ENCODE measurements around the gene KNDC1. TPM values are rescaled to one million over a fixed set of nuclear protein-coding genes. Genes with fewer than 3 reads are reported as not detected.

The KNDC1 gene
- total RNA-seq, 1 experiment from 2014 or later = 1.7 TPM

DNA sequence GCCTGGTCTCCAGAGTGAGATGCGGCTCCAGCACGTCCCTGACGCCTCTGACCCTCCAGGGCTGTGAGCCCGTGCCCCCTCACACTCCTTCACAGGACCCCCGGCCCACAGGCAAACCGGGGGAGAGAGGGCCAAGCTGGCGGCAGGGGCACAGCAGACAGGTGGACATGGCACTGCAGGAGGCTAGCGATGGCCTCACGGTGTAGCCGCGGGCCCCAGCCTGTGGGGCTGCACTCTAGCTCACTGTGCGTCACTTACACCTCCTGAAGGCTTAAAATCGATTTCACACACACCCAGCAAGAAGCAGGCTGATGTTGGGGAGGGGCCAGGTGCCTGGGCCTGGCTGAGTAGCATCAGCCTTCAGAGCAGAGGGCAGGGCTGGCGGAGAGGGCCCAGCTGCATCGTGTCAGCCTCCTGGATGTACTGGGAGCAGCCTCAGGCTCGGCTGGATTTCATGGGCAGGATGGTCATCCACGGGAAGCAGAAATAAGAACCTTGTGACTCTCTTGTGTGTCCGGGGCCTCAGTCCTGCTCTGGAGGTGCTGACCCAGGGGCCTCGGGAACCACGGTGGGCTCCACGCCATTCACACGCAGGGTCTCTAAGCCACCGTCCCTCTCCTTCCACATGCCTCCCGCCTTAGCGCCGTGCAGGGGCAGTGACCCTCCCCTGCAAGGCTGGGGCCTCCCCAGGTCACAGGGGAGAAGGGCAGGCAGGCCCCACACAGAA, 19.4 kb upstream of the KNDC1 start:
- Histone ChIP-seq H3K79me2 (ENCODE audit: low read depth) (no peaks in the 10 kb centered on the region), H3K36me3 (ENCODE audit: low read depth) (no peaks in the 10 kb centered on the region), H3K9me2 (ENCODE audit: insufficient read depth) (no peaks in the 10 kb centered on the region), H3K27ac (no peak overlapping the region), H3K9me3 (ENCODE audit: insufficient read depth, low read depth) (no peaks in the 10 kb centered on the region), H3F3A (ENCODE audit: insufficient read depth, low read depth) (no peaks in the 10 kb centered on the region), H2AFZ (no peak overlapping the region), H4K20me1 (ENCODE audit: insufficient read depth) (no peaks in the 10 kb centered on the region), H3K4me3 (no peak overlapping the region), H3K4me1 (replicated peaks; ENCODE audit: insufficient read depth) (no peaks in the 10 kb centered on the region), H3K4me2 (no peak overlapping the region), H3K27me3 (ENCODE audit: insufficient read depth, low read depth) (peaks cover 24% of the 10 kb centered on the region; the same call in 1 of the 2 replicates)
- intact Hi-C loops (cut with micrococcal nuclease; ENCODE audit: unreplicated experiment) = loop anchor here (10.0 kb wide), 1 partner anchor 164 kb away; the partner anchor contains the start of genes TUBGCP2 and ZNF511
- ChIA-PET POLR2A (ENCODE audit: unreplicated experiment) (no interaction called here), CTCF (no interaction called here)
- no peak for DNase-seq
- TF ChIP-seq, protein P1, sequence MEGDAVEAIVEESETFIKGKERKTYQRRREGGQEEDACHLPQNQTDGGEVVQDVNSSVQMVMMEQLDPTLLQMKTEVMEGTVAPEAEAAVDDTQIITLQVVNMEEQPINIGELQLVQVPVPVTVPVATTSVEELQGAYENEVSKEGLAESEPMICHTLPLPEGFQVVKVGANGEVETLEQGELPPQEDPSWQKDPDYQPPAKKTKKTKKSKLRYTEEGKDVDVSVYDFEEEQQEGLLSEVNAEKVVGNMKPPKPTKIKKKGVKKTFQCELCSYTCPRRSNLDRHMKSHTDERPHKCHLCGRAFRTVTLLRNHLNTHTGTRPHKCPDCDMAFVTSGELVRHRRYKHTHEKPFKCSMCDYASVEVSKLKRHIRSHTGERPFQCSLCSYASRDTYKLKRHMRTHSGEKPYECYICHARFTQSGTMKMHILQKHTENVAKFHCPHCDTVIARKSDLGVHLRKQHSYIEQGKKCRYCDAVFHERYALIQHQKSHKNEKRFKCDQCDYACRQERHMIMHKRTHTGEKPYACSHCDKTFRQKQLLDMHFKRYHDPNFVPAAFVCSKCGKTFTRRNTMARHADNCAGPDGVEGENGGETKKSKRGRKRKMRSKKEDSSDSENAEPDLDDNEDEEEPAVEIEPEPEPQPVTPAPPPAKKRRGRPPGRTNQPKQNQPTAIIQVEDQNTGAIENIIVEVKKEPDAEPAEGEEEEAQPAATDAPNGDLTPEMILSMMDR (conservative IDR thresholded peaks at IDR 0.05) = no peak
- no peak for TF ChIP-seq EZH2 (IDR thresholded peaks at IDR 0.05; ENCODE audit: low read depth)
- BruUV-seq (replicated peaks) = no TSS peak

DNA sequence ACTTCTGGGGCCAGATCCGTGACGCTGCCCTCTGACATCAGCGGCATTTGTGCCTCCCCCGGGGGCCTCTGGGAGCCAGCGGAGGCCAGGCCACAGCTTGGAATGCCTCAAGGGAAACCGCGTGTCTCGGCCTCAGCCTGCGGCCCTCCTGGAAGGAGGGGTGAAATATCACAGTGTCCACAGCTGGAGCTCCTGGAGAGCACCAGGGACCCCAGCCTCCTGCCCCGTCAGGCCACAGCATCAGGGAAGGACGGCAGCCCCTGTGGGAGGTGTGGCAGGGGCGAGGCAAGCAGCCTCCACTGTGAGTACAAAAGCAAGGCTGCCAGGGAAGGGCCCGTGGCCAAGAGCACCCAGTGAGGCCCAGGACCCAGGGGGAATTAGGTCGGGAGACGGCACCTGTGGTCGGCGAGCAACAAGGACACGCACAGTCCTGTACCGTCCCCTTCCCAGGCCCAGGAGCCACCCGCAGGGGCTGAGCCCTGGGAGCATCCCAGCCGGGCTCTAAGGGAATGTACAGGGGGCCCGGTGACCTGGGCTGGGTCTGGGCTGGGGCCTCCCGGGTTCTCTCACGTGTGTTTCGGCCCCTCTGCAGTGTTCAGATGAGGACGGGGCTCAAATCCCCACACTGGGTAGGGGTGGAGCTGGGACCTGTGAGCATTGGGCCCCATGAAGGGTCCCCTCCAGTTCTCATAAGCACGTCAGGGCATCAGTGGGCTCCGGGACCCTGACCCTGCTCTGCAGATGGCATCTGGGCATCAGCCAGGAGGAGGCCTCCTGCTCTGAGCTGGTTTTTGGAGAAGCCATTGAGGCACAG, 18.7 kb upstream of the KNDC1 start:
- intact Hi-C loops (cut with micrococcal nuclease; ENCODE audit: unreplicated experiment) = loop anchor here (10.0 kb wide), 1 partner anchor 163 kb away; the partner anchor contains the start of genes TUBGCP2 and ZNF511
- no TSS peak for BruUV-seq (replicated peaks)
- no peaks in the 10 kb centered on the region for H3K79me2 ChIP-seq (ENCODE audit: low read depth)
- no peaks in the 10 kb centered on the region for H3K9me2 ChIP-seq (ENCODE audit: insufficient read depth)
- no peak overlapping the region for H3K27ac ChIP-seq
- no peaks in the 10 kb centered on the region for H4K20me1 ChIP-seq (ENCODE audit: insufficient read depth)
- no peak overlapping the region for H3K4me2 ChIP-seq
- H3F3A ChIP-seq (ENCODE audit: insufficient read depth, low read depth) = no peaks in the 10 kb centered on the region
- H3K4me3 ChIP-seq = no peak overlapping the region
- ChIA-PET POLR2A (ENCODE audit: unreplicated experiment) (no interaction called here), CTCF (no interaction called here)
- H3K4me1 ChIP-seq (replicated peaks; ENCODE audit: insufficient read depth) = no peaks in the 10 kb centered on the region
- peaks cover 25% of the 10 kb centered on the region; the same call in 1 of the 2 replicates for H3K27me3 ChIP-seq (ENCODE audit: insufficient read depth, low read depth)
- TF ChIP-seq, protein P1 (conservative IDR thresholded peaks at IDR 0.05) = no peak
- TF ChIP-seq EZH2 (IDR thresholded peaks at IDR 0.05; ENCODE audit: low read depth) = no peak
- no peak overlapping the region for H2AFZ ChIP-seq
- H3K36me3 ChIP-seq (ENCODE audit: low read depth) = no peaks in the 10 kb centered on the region
- no peak for DNase-seq
- H3K9me3 ChIP-seq (ENCODE audit: insufficient read depth, low read depth) = no peaks in the 10 kb centered on the region

DNA sequence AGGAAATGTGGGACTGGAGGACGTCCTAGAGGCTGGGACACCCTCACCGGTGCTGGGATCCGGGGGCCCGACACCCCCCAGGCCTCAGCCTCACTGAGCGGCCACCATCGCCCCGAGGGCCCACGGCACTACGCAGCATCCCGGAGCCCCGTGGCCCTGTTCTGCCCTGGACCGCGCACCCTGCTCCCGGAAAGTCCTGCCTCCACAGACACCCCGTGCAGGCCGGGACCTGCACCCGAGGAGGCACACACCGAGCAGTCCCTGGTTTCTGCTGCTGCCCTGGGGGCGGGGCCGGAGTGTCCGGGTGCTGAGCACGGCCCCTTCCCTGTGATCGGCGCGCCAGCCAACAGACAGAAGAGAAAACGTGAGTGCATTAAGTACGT, 18.1 kb upstream of the KNDC1 start:
- H3F3A ChIP-seq (ENCODE audit: insufficient read depth, low read depth) = no peaks in the 10 kb centered on the region
- intact Hi-C loops (cut with micrococcal nuclease; ENCODE audit: unreplicated experiment) = loop anchor here (10.0 kb wide), 1 partner anchor 163 kb away; the partner anchor contains the start of genes TUBGCP2 and ZNF511
- DNase-seq = no peak

More for the DNA sequence above, 18.1 kb upstream of the KNDC1 start:
- Histone ChIP-seq H3K9me3 (ENCODE audit: insufficient read depth, low read depth) (no peaks in the 10 kb centered on the region), H3K4me1 (replicated peaks; ENCODE audit: insufficient read depth) (no peaks in the 10 kb centered on the region), H2AFZ (no peak overlapping the region), H3K9me2 (ENCODE audit: insufficient read depth) (no peaks in the 10 kb centered on the region), H4K20me1 (ENCODE audit: insufficient read depth) (no peaks in the 10 kb centered on the region), H3K27me3 (ENCODE audit: insufficient read depth, low read depth) (peaks cover 31% of the 10 kb centered on the region; the same call in 1 of the 2 replicates), H3K27ac (no peak overlapping the region), H3K36me3 (ENCODE audit: low read depth) (no peaks in the 10 kb centered on the region), H3K79me2 (ENCODE audit: low read depth) (no peaks in the 10 kb centered on the region), H3K4me3 (no peak overlapping the region), H3K4me2 (no peak overlapping the region)
- TF ChIP-seq EZH2 (IDR thresholded peaks at IDR 0.05; ENCODE audit: low read depth) = no peak
- TF ChIP-seq, protein P1 (conservative IDR thresholded peaks at IDR 0.05) = no peak
- no TSS peak for BruUV-seq (replicated peaks)
- CTCF ChIA-PET = no interaction called here
- POLR2A ChIA-PET (ENCODE audit: unreplicated experiment) = no interaction called here
